Breast epithelium (tissue), 3 donors: ENCODE results near the gene INPP4A.

ENCODE experiments used
- CTCF ChIP-seq, 3 donors: fragments of 450-650 bp; IDR thresholded peaks; one replicate each; pipeline ENCODE4 v1.5.1; 2016 to 2017; ENCODE audit warnings: antibody characterized with exemption in 3 of 3, mild to moderate bottlenecking in 3 of 3, moderate library complexity in 3 of 3
- POLR2A ChIP-seq: fragments of 450-650 bp; IDR thresholded peaks from one replicate; pipeline ENCODE4 v1.6.1; 2016; ENCODE audit warnings: antibody characterized with exemption, mild to moderate bottlenecking, moderate library complexity
- POLR2AphosphoS5 ChIP-seq, 3 donors: sonication (generic); formaldehyde crosslinking; IDR thresholded peaks; one replicate each; pipeline ENCODE4 v1.6.1; 2017; ENCODE audit warnings: antibody characterized with exemption in 3 of 3

GRCh38 chr2:98486374-98486981, 41.8 kb downstream of the INPP4A start:
- TF ChIP-seq CTCF (IDR thresholded peaks at IDR 0.05) (no peak), POLR2AphosphoS5 (IDR thresholded peaks at IDR 0.05) (no peak), POLR2A (no peak)
